Neural progenitor cell (in vitro differentiated cells): Measurements from ENCODE around the gene PODXL2. TPM values are rescaled to one million over a fixed set of nuclear protein-coding genes. Genes with fewer than 3 reads are reported as not detected.
A peak's percentile ranks its signal among the peaks of the same experiment; 100 is the strongest.

ENCODE experiments used
- DNase-seq: peaks from one replicate; pipeline ENCODE4 v3.0.0-alpha.2; 2016; ENCODE audit warnings: low spot score
- H2AFZ ChIP-seq: fragments of 200-600 bp; sonication (generic); replicated peaks from 2 replicates; pipeline ENCODE4 v1.6.1; 2016; ENCODE audit warnings: antibody characterized with exemption
- H3F3A ChIP-seq: fragments of 200-600 bp; sonication (generic); 2 replicates; pipeline ENCODE4 v1.6.1; 2016; ENCODE audit warnings: antibody characterized with exemption, low read depth
- H3K27ac ChIP-seq: fragments of 200-600 bp; sonication (generic); 2 replicates; pipeline ENCODE4 v1.5.1; 2016; ENCODE audit warnings: mild to moderate bottlenecking
- H3K27me3 ChIP-seq: fragments of 200-600 bp; sonication (generic); 2 replicates; pipeline ENCODE4 v1.6.1; 2016; ENCODE audit warnings: mild to moderate bottlenecking, moderate library complexity
- H3K36me3 ChIP-seq: fragments of 200-600 bp; sonication (generic); 2 replicates; pipeline ENCODE4 v1.5.1; 2016
- H3K4me1 ChIP-seq: fragments of 200-600 bp; sonication (generic); 2 replicates; pipeline ENCODE4 v1.6.1; 2016; ENCODE audit warnings: mixed run types
- H3K4me2 ChIP-seq: fragments of 200-600 bp; sonication (generic); 2 replicates; pipeline ENCODE4 v1.6.1; 2016
- H3K4me3 ChIP-seq: fragments of 200-600 bp; sonication (generic); 2 replicates; pipeline ENCODE4 v1.5.1; 2016
- H3K79me2 ChIP-seq: fragments of 200-600 bp; sonication (generic); 2 replicates; pipeline ENCODE4 v1.6.1; 2016; ENCODE audit warnings: low read depth
- H3K9ac ChIP-seq: fragments of 200-600 bp; sonication (generic); 2 replicates; pipeline ENCODE4 v1.6.1; 2016
- H3K9me3 ChIP-seq: fragments of 200-600 bp; sonication (generic); 2 replicates; pipeline ENCODE4 v1.5.1; 2016; ENCODE audit warnings: low read depth
- H4K20me1 ChIP-seq: fragments of 200-600 bp; sonication (generic); 2 replicates; pipeline ENCODE4 v1.6.1; 2016; ENCODE audit warnings: low read depth
- H3K27ac Mint-ChIP-seq: 3 replicates; pipeline ENCODE4 v1.8.0; 2021; ENCODE audit warnings: mixed read lengths
- H3K27me3 Mint-ChIP-seq: 2 replicates; pipeline ENCODE4 v1.8.0; 2022; ENCODE audit warnings: low read depth, mild to moderate bottlenecking, inconsistent platforms, moderate library complexity, mixed read lengths; ENCODE audit not compliant: insufficient read depth
- H3K36me3 Mint-ChIP-seq: 3 replicates; pipeline ENCODE4 v1.8.0; 2021; ENCODE audit warnings: mixed read lengths
- H3K4me1 Mint-ChIP-seq: 3 replicates; pipeline ENCODE4 v1.8.0; 2021; ENCODE audit warnings: mixed read lengths
- H3K4me3 Mint-ChIP-seq: 3 replicates; pipeline ENCODE4 v1.8.0; 2021; ENCODE audit warnings: mild to moderate bottlenecking, moderate library complexity, mixed read lengths
- H3K9me3 Mint-ChIP-seq: 3 replicates; pipeline ENCODE4 v1.8.0; 2020; ENCODE audit warnings: mixed read lengths
- CTCF ChIP-seq: fragments of 200-600 bp; sonication (generic); IDR thresholded peaks from 2 replicates; pipeline ENCODE4 v1.5.1; 2017; ENCODE audit warnings: antibody characterized with exemption, mild to moderate bottlenecking
- EZH2 ChIP-seq: fragments of 200-600 bp; sonication (generic); IDR thresholded peaks from 2 replicates; pipeline ENCODE4 v1.6.1; 2017; ENCODE audit warnings: antibody characterized with exemption, mild to moderate bottlenecking, moderate library complexity
- EZH2phosphoT487 ChIP-seq: fragments of 200-600 bp; sonication (generic); IDR thresholded peaks from 2 replicates; pipeline ENCODE4 v1.6.1; 2017; ENCODE audit warnings: antibody characterized with exemption
- total RNA-seq: library from RNA; depleted of rRNA; stranded (reverse); fragments of >200 nt; gene quantifications from 2 replicates; pipeline ENCODE4 v1.2.3, GENCODE V29; 2015; ENCODE audit warnings: low replicate concordance

PODXL2 gene
- total RNA-seq, 1 donor from 2014 or later = 18.4 TPM

DNA sequence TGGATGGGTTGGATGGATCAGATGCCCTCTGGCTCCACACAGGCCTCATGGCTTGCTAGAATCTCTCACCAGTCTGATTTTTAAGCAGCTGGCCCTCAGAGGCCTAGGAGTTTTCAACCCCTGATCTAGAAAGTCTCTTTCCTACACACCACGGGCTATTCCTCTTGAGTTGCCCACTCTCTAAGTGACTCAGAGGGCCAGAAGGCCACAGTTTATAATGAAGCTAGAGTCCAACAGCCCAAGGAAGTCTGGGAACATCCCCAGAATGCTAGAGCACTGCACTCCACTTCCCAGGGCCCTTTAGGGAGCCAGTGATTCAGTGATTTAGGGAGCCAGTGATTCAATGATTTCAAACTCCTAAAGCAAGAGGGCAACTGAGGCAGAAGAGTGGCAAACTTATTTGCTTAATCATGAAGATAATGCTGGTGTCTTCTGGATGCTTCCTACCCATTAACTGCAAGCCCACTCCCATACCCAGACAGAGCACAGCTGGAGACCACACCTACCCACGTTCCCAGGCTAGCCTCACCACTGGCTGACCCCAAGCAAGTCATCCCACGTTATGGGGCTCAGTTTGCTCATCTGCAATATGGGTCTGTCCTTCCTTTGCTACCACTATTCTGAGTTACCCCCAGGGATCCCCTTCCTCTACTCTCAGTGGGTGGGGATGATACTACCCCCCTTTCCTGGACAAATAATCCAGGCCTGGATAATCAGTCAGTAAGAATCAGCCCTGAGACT, 80.5 kb downstream of the PODXL2 start:
- H3K36me3 ChIP-seq = no peaks in the 10 kb centered on the region
- Mint-ChIP-seq H3K27me3 (peaks cover 9% of the 10 kb centered on the region), H3K9me3 (peaks cover 2% of the 10 kb centered on the region), H3K4me3 (no peak overlapping the region), H3K36me3 (no peaks in the 10 kb centered on the region), H3K27ac (no peak overlapping the region), H3K4me1 (peaks cover 41% of the 10 kb centered on the region)
- no peaks in the 10 kb centered on the region for H3K79me2 ChIP-seq
- no peak overlapping the region for H3K4me3 ChIP-seq
- H3K9me3 ChIP-seq = no peaks in the 10 kb centered on the region
- no peak for DNase-seq
- H3K4me1 ChIP-seq = peaks cover 19% of the 10 kb centered on the region
- no peak overlapping the region for H3K27ac ChIP-seq
- H3K9ac ChIP-seq = no peak overlapping the region
- H3K4me2 ChIP-seq = no peak overlapping the region
- peaks cover 8% of the 10 kb centered on the region for H3F3A ChIP-seq
- no peak overlapping the region for H2AFZ ChIP-seq
- no peaks in the 10 kb centered on the region for H3K27me3 ChIP-seq
- no peaks in the 10 kb centered on the region for H4K20me1 ChIP-seq
- no peak for TF ChIP-seq CTCF
- TF ChIP-seq EZH2 = no peak
- TF ChIP-seq EZH2phosphoT487 = no peak

DNA sequence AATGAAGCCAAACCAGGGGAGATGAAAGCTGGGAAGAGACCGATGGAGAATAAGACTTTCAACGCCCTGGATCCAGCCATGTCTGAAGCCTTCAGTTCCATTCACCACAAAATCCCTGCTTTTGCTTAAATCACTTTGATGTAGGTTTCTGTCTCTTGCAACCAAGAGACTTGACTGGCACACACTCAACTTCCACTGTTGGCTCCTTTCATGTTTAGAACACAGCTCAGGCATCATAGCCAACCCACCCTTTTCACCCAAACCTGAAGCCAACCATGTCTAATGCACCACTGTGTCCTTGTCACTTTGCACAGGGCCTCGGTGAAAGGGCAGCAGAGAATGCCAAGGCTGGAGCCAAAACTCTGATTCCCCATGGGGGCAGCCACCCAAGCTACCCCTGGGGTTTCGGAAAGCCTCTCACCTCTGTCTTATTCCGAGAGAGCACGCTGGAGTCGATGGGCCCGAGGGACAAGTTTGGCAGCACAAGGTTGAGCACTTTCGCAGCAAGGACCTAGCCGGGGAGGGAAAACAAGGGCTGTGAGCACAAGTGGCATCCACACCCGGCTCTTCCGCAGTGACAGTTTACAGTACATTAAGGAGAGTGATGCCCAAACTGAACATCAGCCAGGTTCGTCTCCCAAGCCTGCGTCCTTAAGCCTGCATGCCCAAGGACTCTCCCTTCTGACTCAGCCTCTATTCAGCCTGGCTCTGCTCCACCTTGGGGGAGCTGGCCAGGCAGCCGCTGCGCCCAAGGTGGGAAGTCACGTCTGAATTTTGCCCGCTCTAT, 81.4 kb downstream of the PODXL2 start:
- no peak overlapping the region for H2AFZ ChIP-seq
- H3K27ac Mint-ChIP-seq = peak overlapping the region; percentile 31
- no peak overlapping the region for H3K27ac ChIP-seq
- H3K36me3 ChIP-seq = no peaks in the 10 kb centered on the region
- no peaks in the 10 kb centered on the region for H3K27me3 ChIP-seq
- peaks cover 8% of the 10 kb centered on the region for H3F3A ChIP-seq
- H3K9ac ChIP-seq = no peak overlapping the region
- H3K9me3 Mint-ChIP-seq = no peaks in the 10 kb centered on the region
- no peak overlapping the region for H3K4me2 ChIP-seq
- no peak overlapping the region for H3K4me3 ChIP-seq
- H3K9me3 ChIP-seq = no peaks in the 10 kb centered on the region
- peaks cover 9% of the 10 kb centered on the region for H3K27me3 Mint-ChIP-seq
- no peaks in the 10 kb centered on the region for H3K36me3 Mint-ChIP-seq
- no peak overlapping the region for H3K4me3 Mint-ChIP-seq
- no peaks in the 10 kb centered on the region for H4K20me1 ChIP-seq
- no peak for DNase-seq
- peaks cover 19% of the 10 kb centered on the region for H3K4me1 ChIP-seq
- no peaks in the 10 kb centered on the region for H3K79me2 ChIP-seq
- no peak for TF ChIP-seq CTCF
- no peak for TF ChIP-seq EZH2
- no peak for TF ChIP-seq EZH2phosphoT487
- peaks cover 45% of the 10 kb centered on the region for H3K4me1 Mint-ChIP-seq

GRCh38 chr3:127711021-127711695, 82.2 kb downstream of the PODXL2 start:
- Mint-ChIP-seq H3K27me3 (peaks cover 9% of the 10 kb centered on the region), H3K4me3 (no peak overlapping the region), H3K9me3 (no peaks in the 10 kb centered on the region)

More at GRCh38 chr3:127711021-127711695, 82.2 kb downstream of the PODXL2 start:
- TF ChIP-seq CTCF (no peak), EZH2phosphoT487 (no peak), EZH2 (no peak)
- Mint-ChIP-seq H3K27ac (peak overlapping the region; percentile 31), H3K4me1 (peaks cover 46% of the 10 kb centered on the region), H3K36me3 (no peaks in the 10 kb centered on the region)
- no peak overlapping the region for H3K9ac ChIP-seq
- no peaks in the 10 kb centered on the region for H3K9me3 ChIP-seq
- H2AFZ ChIP-seq = no peak overlapping the region
- H3K36me3 ChIP-seq = no peaks in the 10 kb centered on the region
- H3F3A ChIP-seq = peaks cover 8% of the 10 kb centered on the region
- H3K4me2 ChIP-seq = no peak overlapping the region
- no peak for DNase-seq
- no peak overlapping the region for H3K4me3 ChIP-seq
- no peak overlapping the region for H3K27ac ChIP-seq
- H3K79me2 ChIP-seq = no peaks in the 10 kb centered on the region
- no peaks in the 10 kb centered on the region for H4K20me1 ChIP-seq
- no peaks in the 10 kb centered on the region for H3K27me3 ChIP-seq
- peaks cover 19% of the 10 kb centered on the region for H3K4me1 ChIP-seq
